Thymus (tissue), 11 donors: Measurements from ENCODE around the gene FBXL15. TPM values are rescaled to one million over a fixed set of nuclear protein-coding genes. Genes with fewer than 3 reads are reported as not detected.

Source experiments
- DNase-seq, 9 donors: peaks; one replicate each; pipeline ENCODE4 v3.0.0-alpha.2; 2013; ENCODE audit warnings: low spot score in 9 of 9, low read depth in 6 of 9, missing footprints in 1 of 9
- H3K27ac ChIP-seq, 2 donors: one replicate each; pipeline ENCODE4 v1.5.1; 2013; ENCODE audit warnings: control low read depth in 1 of 2, low read depth in 1 of 2, low read length in 1 of 2, mild to moderate bottlenecking in 1 of 2, moderate library complexity in 1 of 2
- H3K27me3 ChIP-seq, 2 donors: one replicate each; pipeline ENCODE4 v1.5.1; 2013; ENCODE audit warnings: low read length in 1 of 2; ENCODE audit not compliant: control insufficient read depth in 2 of 2, insufficient read depth in 1 of 2
- H3K36me3 ChIP-seq, 2 donors: one replicate each; pipeline ENCODE4 v1.5.1; 2013; ENCODE audit warnings: low read length in 1 of 2, mild to moderate bottlenecking in 1 of 2, moderate library complexity in 1 of 2; ENCODE audit not compliant: control insufficient read depth in 2 of 2, insufficient read depth in 2 of 2
- H3K4me1 ChIP-seq, 2 donors: one replicate each; pipeline ENCODE4 v1.5.1; 2013; ENCODE audit warnings: low read length in 2 of 2; ENCODE audit not compliant: control insufficient read depth in 2 of 2, insufficient read depth in 2 of 2
- H3K4me3 ChIP-seq, 2 donors: one replicate each; pipeline ENCODE4 v1.5.1; 2013; ENCODE audit warnings: low read length in 2 of 2, control low read depth in 1 of 2, mild to moderate bottlenecking in 1 of 2
- H3K9me3 ChIP-seq, 2 donors: one replicate each; pipeline ENCODE4 v1.5.1; 2013; ENCODE audit warnings: low read length in 1 of 2, mild to moderate bottlenecking in 1 of 2; ENCODE audit not compliant: control insufficient read depth in 2 of 2, insufficient read depth in 1 of 2
- WGBS: extraction: QIAGEN DNeasy Blood & Tissue Kit; methylation state at CpG from one replicate; pipeline ENCODE4 v1.1.7; 2013; 5-methylcytosine and 5-hydroxymethylcytosine counted together
- polyA plus RNA-seq: library from polyadenylated mRNA; stranded (reverse); fragments of 200-250 nt; gene quantifications from one replicate; pipeline ENCODE4 v1.2.3, GENCODE V29; 2013
- total RNA-seq: library from RNA; stranded (reverse); fragments of 120-200 nt; gene quantifications from one replicate; pipeline ENCODE4 v1.2.4, GENCODE V29; 2013
- donor health status: healthy.

Gene FBXL15
- total and polyA plus RNA-seq, 2 donors, result 7.8 to 12.0 TPM

DNA sequence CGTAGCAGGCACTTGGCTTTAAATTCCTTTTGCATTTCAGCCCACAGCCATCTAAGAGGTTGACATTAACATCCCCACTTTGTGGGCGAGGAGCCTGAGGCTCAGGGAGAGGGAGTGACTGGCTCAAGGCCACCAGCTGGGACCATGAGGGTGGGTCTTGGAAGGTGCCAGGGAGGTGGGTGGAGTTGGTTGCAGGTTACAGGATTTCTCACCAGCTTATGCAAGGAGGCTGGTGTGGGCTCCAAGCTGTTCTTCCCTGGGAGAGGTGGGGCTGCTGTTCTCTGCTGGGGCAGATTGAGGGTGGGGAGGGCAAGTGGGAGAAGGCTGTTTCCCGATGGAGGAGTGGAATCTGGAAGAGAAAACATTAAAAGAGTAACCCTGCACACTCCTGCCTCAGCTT lies 44.8 kb downstream of the FBXL15 start:
- no peak overlapping the region for H3K27ac ChIP-seq
- 95% methylated on average over 3 of the region's 3 CpGs for WGBS
- no peaks in the 10 kb centered on the region for H3K36me3 ChIP-seq
- no peaks in the 10 kb centered on the region for H3K9me3 ChIP-seq
- no peak overlapping the region for H3K4me3 ChIP-seq
- peaks cover 0 to 30% of the 10 kb centered on the region in 2 donors for H3K27me3 ChIP-seq
- DNase-seq, result no peak
- peaks cover 13 to 22% of the 10 kb centered on the region in 2 donors for H3K4me1 ChIP-seq

DNA sequence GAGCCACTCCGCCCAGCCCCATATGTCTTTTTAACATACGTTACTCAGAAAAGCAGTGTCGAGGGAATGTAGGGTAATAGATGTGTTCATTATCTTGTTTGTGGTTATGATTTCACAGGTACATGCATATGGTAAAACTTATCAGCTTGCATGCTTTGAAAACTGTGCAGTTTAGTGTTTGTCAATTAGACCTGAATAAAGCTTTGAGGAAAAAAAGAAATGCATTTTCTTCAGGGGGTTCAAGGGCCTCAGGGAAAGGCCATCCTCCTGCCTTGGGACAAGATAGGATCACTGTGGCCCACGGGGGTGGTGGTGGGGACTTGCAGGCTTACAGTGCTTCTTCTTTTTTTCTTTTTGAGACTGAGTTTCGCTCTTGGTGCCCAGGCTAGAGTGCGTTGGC lies 46.7 kb downstream of the FBXL15 start:
- Histone ChIP-seq H3K27ac (no peak overlapping the region), H3K4me1 (peaks cover 0 to 6% of the 10 kb centered on the region in 2 donors), H3K4me3 (no peak overlapping the region), H3K27me3 (peaks cover 0 to 19% of the 10 kb centered on the region in 2 donors), H3K9me3 (no peaks in the 10 kb centered on the region), H3K36me3 (no peaks in the 10 kb centered on the region)
- WGBS, result 89% methylated on average over 6 of the region's 6 CpGs
- DNase-seq, result no peak

DNA sequence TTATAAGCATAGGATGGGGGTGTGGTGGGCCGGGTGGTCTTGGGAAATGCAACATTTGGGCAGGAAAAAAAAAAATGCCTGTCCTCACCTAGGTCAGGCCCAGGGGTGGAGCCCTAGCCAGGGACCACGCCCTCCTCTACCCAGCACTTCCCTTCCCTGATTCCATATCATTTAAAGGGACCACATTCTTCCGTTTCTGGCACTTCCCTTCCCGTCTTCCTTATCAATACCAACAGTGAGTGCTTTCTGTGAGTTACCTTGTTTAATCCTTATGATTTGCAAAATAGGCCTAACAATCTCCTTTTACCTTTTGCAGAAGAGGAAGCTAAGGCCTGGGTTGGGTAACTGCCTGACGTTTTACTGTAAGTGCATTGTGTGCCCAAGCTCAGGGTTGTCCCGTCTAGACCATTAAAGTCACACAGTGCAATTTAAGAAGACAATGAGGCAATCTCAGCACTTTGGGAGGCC lies 47.4 kb downstream of the FBXL15 start:
- peaks cover 0 to 12% of the 10 kb centered on the region in 2 donors for H3K27me3 ChIP-seq
- WGBS, result 83% methylated on average over 6 of the region's 6 CpGs
- no peaks in the 10 kb centered on the region for H3K9me3 ChIP-seq
- no peak for DNase-seq
- H3K27ac ChIP-seq, result no peak overlapping the region
- peaks cover 0 to under 1% of the 10 kb centered on the region in 2 donors for H3K4me1 ChIP-seq
- no peaks in the 10 kb centered on the region for H3K36me3 ChIP-seq
- no peak overlapping the region for H3K4me3 ChIP-seq

DNA sequence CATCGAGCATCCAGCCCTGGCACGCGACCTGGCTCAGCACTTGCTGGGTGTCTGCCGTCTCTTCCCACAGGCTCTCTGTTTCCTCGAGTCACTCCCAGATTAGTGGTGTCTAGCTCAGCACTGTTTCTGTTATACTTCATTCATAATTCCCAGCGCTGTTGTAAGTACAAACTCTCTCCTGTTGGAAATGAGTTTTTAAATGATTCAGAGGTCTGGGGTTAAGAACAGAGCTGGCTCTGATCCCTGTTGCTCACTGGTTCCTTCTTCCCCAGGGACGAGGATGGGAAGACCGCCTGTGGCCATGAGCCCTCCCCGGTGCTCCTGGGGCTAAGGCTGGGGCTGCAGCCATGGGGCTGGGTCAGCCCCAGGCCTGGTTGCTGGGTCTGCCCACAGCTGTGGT lies 48.0 kb downstream of the FBXL15 start:
- DNase-seq, result no peak
- H3K27me3 ChIP-seq, result peaks cover 0 to 5% of the 10 kb centered on the region in 2 donors
- H3K27ac ChIP-seq, result no peak overlapping the region
- peaks cover 0 to 7% of the 10 kb centered on the region in 2 donors for H3K4me1 ChIP-seq
- no peaks in the 10 kb centered on the region for H3K9me3 ChIP-seq
- no peak overlapping the region for H3K4me3 ChIP-seq
- WGBS, result 96% methylated on average over 9 of the region's 9 CpGs
- H3K36me3 ChIP-seq, result no peaks in the 10 kb centered on the region

DNA sequence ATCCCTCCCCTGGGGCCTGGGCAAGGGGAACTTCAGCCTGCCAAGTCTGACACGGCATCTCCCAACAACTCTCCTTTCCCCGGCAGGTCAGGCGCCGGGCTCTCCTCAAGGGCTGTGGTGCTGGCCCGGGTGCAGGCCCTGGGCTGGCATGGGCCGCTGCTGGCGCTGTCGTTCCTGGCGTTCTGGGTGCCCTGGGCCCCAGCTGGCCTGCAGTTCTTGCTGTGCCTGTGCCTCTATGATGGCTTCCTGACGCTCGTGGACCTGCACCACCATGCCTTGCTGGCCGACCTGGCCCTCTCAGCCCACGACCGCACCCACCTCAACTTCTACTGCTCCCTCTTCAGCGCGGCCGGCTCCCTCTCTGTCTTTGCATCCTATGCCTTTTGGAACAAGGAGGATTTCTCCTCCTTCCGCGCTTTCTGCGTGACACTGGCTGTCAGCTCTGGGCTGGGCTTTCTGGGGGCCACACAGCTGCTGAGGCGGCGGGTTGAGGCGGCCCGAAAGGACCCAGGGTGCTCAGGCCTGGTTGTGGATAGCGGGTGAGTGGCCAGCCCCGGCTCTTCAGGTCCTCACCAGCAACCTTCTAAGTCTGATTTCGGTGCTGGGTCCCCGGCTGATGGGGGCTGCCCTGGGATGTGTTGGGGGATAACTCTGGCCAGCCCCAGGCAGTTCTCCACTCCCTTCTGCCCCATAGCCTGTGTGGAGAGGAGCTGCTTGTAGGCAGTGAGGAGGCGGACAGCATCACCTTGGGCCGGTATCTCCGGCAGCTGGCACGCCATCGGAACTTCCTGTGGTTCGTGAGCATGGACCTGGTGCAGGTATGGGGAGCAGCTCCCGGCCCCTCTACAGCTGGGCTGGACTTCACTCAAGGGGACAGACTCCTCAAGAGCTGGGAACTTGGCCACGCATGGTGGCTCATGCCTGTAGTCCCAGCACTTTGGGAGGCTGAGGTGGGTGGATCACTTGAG lies 50.2 kb downstream of the FBXL15 start:
- WGBS, result 97% methylated on average over 36 of the region's 36 CpGs
- H3K27ac ChIP-seq, result no peak overlapping the region
- DNase-seq, result no peak

More for the DNA sequence above, 50.2 kb downstream of the FBXL15 start:
- Histone ChIP-seq H3K36me3 (no peaks in the 10 kb centered on the region), H3K9me3 (no peaks in the 10 kb centered on the region), H3K4me1 (peaks cover 0 to 7% of the 10 kb centered on the region in 2 donors), H3K27me3 (no peaks in the 10 kb centered on the region), H3K4me3 (no peak overlapping the region)

Other genes with a start within 250 kb of the FBXL15 start
- gene ELOVL3, start 194.5 kb upstream of the FBXL15 start, total RNA-seq, result 0.19 TPM
- 0.48 TPM for gene ELOVL3, start 194.5 kb upstream of the FBXL15 start, polyA plus RNA-seq
- 0.05 TPM for gene PITX3, start 179.3 kb upstream of the FBXL15 start, total RNA-seq
- 0.02 TPM for gene PITX3, start 179.3 kb upstream of the FBXL15 start, polyA plus RNA-seq
- 9.6 TPM for gene GBF1, start 175.3 kb upstream of the FBXL15 start, total RNA-seq
- 11.1 TPM for gene GBF1, start 175.3 kb upstream of the FBXL15 start, polyA plus RNA-seq
- gene NFKB2, start 25.1 kb upstream of the FBXL15 start, total RNA-seq, result 35.6 TPM
- 37.8 TPM for gene NFKB2, start 25.1 kb upstream of the FBXL15 start, polyA plus RNA-seq
- 4.6 TPM for gene PSD, start 2.1 kb upstream of the FBXL15 start, total RNA-seq
- gene PSD, start 2.1 kb upstream of the FBXL15 start, polyA plus RNA-seq, result 3.8 TPM
- 40.5 TPM for gene CUEDC2, start 11.7 kb downstream of the FBXL15 start, total RNA-seq
- gene CUEDC2, start 11.7 kb downstream of the FBXL15 start, polyA plus RNA-seq, result 52.4 TPM
- 0.19 TPM for gene C10orf95, start 30.7 kb downstream of the FBXL15 start, total RNA-seq
- gene C10orf95, start 30.7 kb downstream of the FBXL15 start, polyA plus RNA-seq, result 0.46 TPM
- 60.2 TPM for gene ACTR1A, start 81.9 kb downstream of the FBXL15 start, total RNA-seq
- gene ACTR1A, start 81.9 kb downstream of the FBXL15 start, polyA plus RNA-seq, result 63.7 TPM
- gene SUFU, start 83.1 kb downstream of the FBXL15 start, total RNA-seq, result 2.6 TPM
- 4.3 TPM for gene SUFU, start 83.1 kb downstream of the FBXL15 start, polyA plus RNA-seq
- 21.7 TPM for gene TRIM8, start 223.6 kb downstream of the FBXL15 start, total RNA-seq
- gene TRIM8, start 223.6 kb downstream of the FBXL15 start, polyA plus RNA-seq, result 65.5 TPM